ENCODE results near the gene ICAM2.

DNA sequence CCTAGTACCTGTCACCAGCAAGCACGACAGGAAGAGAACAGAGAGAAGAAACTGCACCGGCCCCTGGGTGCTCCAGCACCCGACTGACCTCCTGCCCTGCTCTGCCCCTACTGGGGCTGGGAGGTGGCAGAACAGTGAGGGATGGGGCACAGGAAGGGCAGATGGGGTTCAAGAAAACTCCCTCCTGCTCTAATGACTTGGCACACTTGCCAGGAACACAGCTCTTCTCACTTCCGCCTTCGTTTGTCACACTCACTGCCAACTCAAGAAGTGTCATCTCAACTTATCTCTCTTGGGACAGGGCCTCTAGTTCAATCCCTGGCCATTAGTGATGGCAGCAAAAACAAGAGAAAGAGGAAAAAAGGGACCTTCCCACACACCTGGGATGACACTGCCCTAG is 42.7 kb upstream of the ICAM2 start:
- TF ChIP-seq, protein P1, sequence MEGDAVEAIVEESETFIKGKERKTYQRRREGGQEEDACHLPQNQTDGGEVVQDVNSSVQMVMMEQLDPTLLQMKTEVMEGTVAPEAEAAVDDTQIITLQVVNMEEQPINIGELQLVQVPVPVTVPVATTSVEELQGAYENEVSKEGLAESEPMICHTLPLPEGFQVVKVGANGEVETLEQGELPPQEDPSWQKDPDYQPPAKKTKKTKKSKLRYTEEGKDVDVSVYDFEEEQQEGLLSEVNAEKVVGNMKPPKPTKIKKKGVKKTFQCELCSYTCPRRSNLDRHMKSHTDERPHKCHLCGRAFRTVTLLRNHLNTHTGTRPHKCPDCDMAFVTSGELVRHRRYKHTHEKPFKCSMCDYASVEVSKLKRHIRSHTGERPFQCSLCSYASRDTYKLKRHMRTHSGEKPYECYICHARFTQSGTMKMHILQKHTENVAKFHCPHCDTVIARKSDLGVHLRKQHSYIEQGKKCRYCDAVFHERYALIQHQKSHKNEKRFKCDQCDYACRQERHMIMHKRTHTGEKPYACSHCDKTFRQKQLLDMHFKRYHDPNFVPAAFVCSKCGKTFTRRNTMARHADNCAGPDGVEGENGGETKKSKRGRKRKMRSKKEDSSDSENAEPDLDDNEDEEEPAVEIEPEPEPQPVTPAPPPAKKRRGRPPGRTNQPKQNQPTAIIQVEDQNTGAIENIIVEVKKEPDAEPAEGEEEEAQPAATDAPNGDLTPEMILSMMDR (IDR thresholded peaks at IDR 0.05), result no peak
- TF ChIP-seq EZH2 (IDR thresholded peaks at IDR 0.05; ENCODE audit: borderline replicate concordance, insufficient read depth, low read depth, low read length, poor library complexity, severe bottlenecking), result no peak
